GM18858 (cell line): ENCODE measurements around the gene SEMA3C.

Experiments
- ATAC-seq: cut with Tn5 transposase; IDR thresholded peaks from one replicate; pipeline ENCODE4 v1.9.1; 2021; ENCODE audit not compliant: unreplicated experiment

SEMA3C gene

GRCh38 chr7:80785276-80785675 lies 133.6 kb downstream of the SEMA3C start:
- no peak for ATAC-seq

GRCh38 chr7:80783678-80784327 lies 135.0 kb downstream of the SEMA3C start:
- ATAC-seq: no peak

GRCh38 chr7:80783186-80783677 lies 135.6 kb downstream of the SEMA3C start:
- ATAC-seq: no peak

- no peak for ATAC-seq
These were observed 137.3 kb downstream of the SEMA3C start for GRCh38 chr7:80781561-80781979.

GRCh38 chr7:80781146-80781545 lies 137.7 kb downstream of the SEMA3C start:
- no peak for ATAC-seq

GRCh38 chr7:80779456-80779855 lies 139.4 kb downstream of the SEMA3C start:
- ATAC-seq: no peak

- ATAC-seq: no peak
These were observed 143.0 kb downstream of the SEMA3C start for GRCh38 chr7:80775897-80776296.

- ATAC-seq: no peak
These were observed 143.4 kb downstream of the SEMA3C start for GRCh38 chr7:80775482-80775881.

- ATAC-seq: no peak
These were observed 144.0 kb downstream of the SEMA3C start for GRCh38 chr7:80774843-80775242.

GRCh38 chr7:80773787-80774508 lies 144.9 kb downstream of the SEMA3C start:
- no peak for ATAC-seq

- no peak for ATAC-seq
These were observed 146.4 kb downstream of the SEMA3C start for GRCh38 chr7:80772347-80772993.

GRCh38 chr7:80771523-80771922 lies 147.3 kb downstream of the SEMA3C start:
- no peak for ATAC-seq

- ATAC-seq: peak; percentile 80
These were observed 148.2 kb downstream of the SEMA3C start for GRCh38 chr7:80770675-80771081.

- ATAC-seq: no peak
These were observed 148.8 kb downstream of the SEMA3C start for GRCh38 chr7:80770061-80770460.

- no peak for ATAC-seq
These were observed 150.1 kb downstream of the SEMA3C start for GRCh38 chr7:80768756-80769155.

- ATAC-seq: no peak
These were observed 151.2 kb downstream of the SEMA3C start for GRCh38 chr7:80767654-80768053.

- ATAC-seq: no peak
These were observed 152.1 kb downstream of the SEMA3C start for GRCh38 chr7:80766724-80767123.

- ATAC-seq: no peak
These were observed 154.7 kb downstream of the SEMA3C start for GRCh38 chr7:80764132-80764531.

GRCh38 chr7:80763704-80764103 lies 155.1 kb downstream of the SEMA3C start:
- no peak for ATAC-seq

GRCh38 chr7:80763289-80763688 lies 155.6 kb downstream of the SEMA3C start:
- ATAC-seq: no peak

- no peak for ATAC-seq
These were observed 158.6 kb downstream of the SEMA3C start for GRCh38 chr7:80760292-80760691.
